NCI-H2196 (cell line): ENCODE results near the gene PRAMEF6.
"Not testable (repeated sequence)": the region's sequence is repeated elsewhere in the genome, so short reads cannot be mapped to it uniquely, and the experiment has no call there.

ENCODE experiments used
- DNase-seq: peaks from one replicate; lab custom pipeline; 2025; ENCODE audit not compliant: unreplicated experiment; lab: John Stamatoyannopoulos, UW

The PRAMEF6 gene

GRCh38 chr1:12947480-12947879 is at the start of gene PRAMEF6:
PRAMEF6 (minus strand) TSS chr1:12947580; CDS start chr1:12942518, 5,062 bp downstream.
- not testable (repeated sequence) for DNase-seq

GRCh38 chr1:12924368-12924767 is 23.0 kb downstream of the PRAMEF6 start:
- DNase-seq, result not testable (repeated sequence)

- DNase-seq, result not testable (repeated sequence)
Observed at GRCh38 chr1:12921749-12922148, 25.6 kb downstream of the PRAMEF6 start.

- DNase-seq, result not testable (repeated sequence)
Observed at GRCh38 chr1:12916310-12916709, 31.1 kb downstream of the PRAMEF6 start, which contains the start of gene PRAMEF7. PRAMEF7 (plus strand) TSS chr1:12916610; CDS start chr1:12917693, 1,083 bp downstream.

GRCh38 chr1:12903793-12904572 is 43.4 kb downstream of the PRAMEF6 start:
- DNase-seq, result not testable (repeated sequence)

GRCh38 chr1:12899186-12899585 is 48.2 kb downstream of the PRAMEF6 start:
- DNase-seq, result not testable (repeated sequence)

- not testable (repeated sequence) for DNase-seq
Observed at GRCh38 chr1:12898170-12898569, 49.2 kb downstream of the PRAMEF6 start, which contains the start of gene PRAMEF10. PRAMEF10 (minus strand) TSS chr1:12898270; CDS start chr1:12895847, 2,423 bp downstream.
